ENCODE measurements around the gene TRUB2.
"Not testable (repeated sequence)": the region's sequence is repeated elsewhere in the genome, so short reads cannot be mapped to it uniquely, and the experiment has no call there.

TRUB2 gene

GRCh38 chr9:128358090-128358489 is 35.8 kb upstream of the TRUB2 start:
- TF ChIP-seq GATA1 (IDR thresholded peaks at IDR 0.05; ENCODE audit: low read depth, low read length) = no peak
- no peak for TF ChIP-seq POLR2A (IDR thresholded peaks at IDR 0.05; ENCODE audit: low read length)

GRCh38 chr9:128355451-128355850 is 33.2 kb upstream of the TRUB2 start:
- TF ChIP-seq POLR2A (IDR thresholded peaks at IDR 0.05; ENCODE audit: low read length) = no peak
- DNase-seq = no peak

More at GRCh38 chr9:128358090-128358489, 35.8 kb upstream of the TRUB2 start:
- DNase-seq = no peak

- TF ChIP-seq GATA1 (IDR thresholded peaks at IDR 0.05; ENCODE audit: low read depth, low read length) (no peak), POLR2A (IDR thresholded peaks at IDR 0.05; ENCODE audit: low read length) (no peak)
- DNase-seq = no peak
Measured at GRCh38 chr9:128349772-128350171, 27.5 kb upstream of the TRUB2 start.

- no peak for DNase-seq
- TF ChIP-seq GATA1 (IDR thresholded peaks at IDR 0.05; ENCODE audit: low read depth, low read length) = no peak
- TF ChIP-seq POLR2A (IDR thresholded peaks at IDR 0.05; ENCODE audit: low read length) = no peak
Measured at GRCh38 chr9:128349125-128349524, 26.9 kb upstream of the TRUB2 start.

- DNase-seq = no peak
- TF ChIP-seq POLR2A (IDR thresholded peaks at IDR 0.05; ENCODE audit: low read length) = no peak
- no peak for TF ChIP-seq GATA1 (IDR thresholded peaks at IDR 0.05; ENCODE audit: low read depth, low read length)
Measured at GRCh38 chr9:128344931-128345605, 22.8 kb upstream of the TRUB2 start.

GRCh38 chr9:128343855-128344254 is 21.6 kb upstream of the TRUB2 start:
- DNase-seq = no peak
- TF ChIP-seq POLR2A (IDR thresholded peaks at IDR 0.05; ENCODE audit: low read length) (no peak), GATA1 (IDR thresholded peaks at IDR 0.05; ENCODE audit: low read depth, low read length) (no peak)

GRCh38 chr9:128342971-128343680 is 20.9 kb upstream of the TRUB2 start:
- DNase-seq = no peak
- TF ChIP-seq GATA1 (IDR thresholded peaks at IDR 0.05; ENCODE audit: low read depth, low read length) (no peak), POLR2A (IDR thresholded peaks at IDR 0.05; ENCODE audit: low read length) (no peak)

GRCh38 chr9:128341435-128341849 is 19.2 kb upstream of the TRUB2 start:
- TF ChIP-seq GATA1 (IDR thresholded peaks at IDR 0.05; ENCODE audit: low read depth, low read length) (no peak), POLR2A (IDR thresholded peaks at IDR 0.05; ENCODE audit: low read length) (no peak)
- peak; percentile 78 to 84 for DNase-seq

GRCh38 chr9:128340691-128341434 is 18.6 kb upstream of the TRUB2 start:
- TF ChIP-seq GATA1 (IDR thresholded peaks at IDR 0.05; ENCODE audit: low read depth, low read length) (no peak), POLR2A (IDR thresholded peaks at IDR 0.05; ENCODE audit: low read length) (no peak)
- DNase-seq = no peak

GRCh38 chr9:128339761-128340690 is 17.8 kb upstream of the TRUB2 start, which contains the start of gene SLC27A4:
TSS of gene SLC27A4 (plus strand) at chr9:128340527. CDS start at chr9:128343133, 2,606 bp downstream.
- peak; percentile 89 to 92 for DNase-seq
- TF ChIP-seq POLR2A (IDR thresholded peaks at IDR 0.05; ENCODE audit: low read length) = no peak
- no peak for TF ChIP-seq GATA1 (IDR thresholded peaks at IDR 0.05; ENCODE audit: low read depth, low read length)

- DNase-seq = not testable (repeated sequence)
Measured at GRCh38 chr9:128338852-128339614, 16.8 kb upstream of the TRUB2 start.

- no peak for DNase-seq
- TF ChIP-seq GATA1 (IDR thresholded peaks at IDR 0.05; ENCODE audit: low read depth, low read length) (no peak), POLR2A (IDR thresholded peaks at IDR 0.05; ENCODE audit: low read length) (no peak)
Measured at GRCh38 chr9:128337936-128338335, 15.7 kb upstream of the TRUB2 start.

- TF ChIP-seq POLR2A (IDR thresholded peaks at IDR 0.05; ENCODE audit: low read length) = no peak
- TF ChIP-seq GATA1 (IDR thresholded peaks at IDR 0.05; ENCODE audit: low read depth, low read length) = no peak
- no peak for DNase-seq
Measured at GRCh38 chr9:128335914-128336313, 13.7 kb upstream of the TRUB2 start.
